Fibroblast of the aortic adventitia (primary cell): ENCODE data around the gene NFX1. TPM values are rescaled to one million over a fixed set of nuclear protein-coding genes. Genes with fewer than 3 reads are reported as not detected.

Experiments
- DNase-seq: peaks from one replicate; pipeline ENCODE4 v3.0.0-alpha.2; 2010; ENCODE audit warnings: low read depth
- H3K4me3 ChIP-seq: 2 replicates; pipeline ENCODE4 v1.5.1; 2011; ENCODE audit warnings: low read depth, mild to moderate bottlenecking, control low read depth, low read length, moderate library complexity
- CTCF ChIP-seq: IDR thresholded peaks from 2 replicates; pipeline ENCODE4 v1.5.1; 2011; ENCODE audit warnings: mild to moderate bottlenecking, low read length, control low read depth, inconsistent platforms; ENCODE audit not compliant: insufficient read depth
- total RNA-seq: library from RNA; depleted of rRNA; stranded (reverse); fragments of >200 nt; gene quantifications from 2 replicates; pipeline ENCODE4 v1.2.3, GENCODE V29; 2012; ENCODE audit warnings: low replicate concordance

Gene NFX1
- total RNA-seq, 1 donor = 37.2 TPM

DNA sequence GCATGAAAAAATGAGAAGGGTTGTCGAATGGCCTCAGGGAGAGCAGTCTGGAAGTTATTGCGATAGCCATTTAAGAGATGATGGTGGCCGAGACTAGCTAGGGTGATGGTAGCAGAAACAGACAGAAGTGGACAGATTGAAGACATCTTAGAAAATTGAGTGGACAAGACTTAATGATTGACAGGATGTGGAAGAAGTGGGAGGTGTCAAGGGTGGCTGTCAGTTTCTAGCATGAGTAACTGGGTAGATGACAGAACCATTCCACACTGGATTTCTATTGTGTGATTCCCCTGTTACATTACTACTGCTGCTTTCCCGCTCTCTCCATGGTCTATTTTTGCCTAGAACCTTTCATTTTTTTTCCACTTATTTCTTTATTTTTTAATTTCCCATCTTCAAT is 12.8 kb upstream of the NFX1 start:
- no peak for TF ChIP-seq CTCF
- no peak overlapping the region for H3K4me3 ChIP-seq
- no peak for DNase-seq

- no peak for DNase-seq
- no peak for TF ChIP-seq CTCF
- H3K4me3 ChIP-seq = no peak overlapping the region
Measured at GRCh38 chr9:33285502-33285901, 4.8 kb upstream of the NFX1 start.

- H3K4me3 ChIP-seq = no peak overlapping the region
- peak; percentile 83 for TF ChIP-seq CTCF
- DNase-seq = peak; percentile 83
Measured at GRCh38 chr9:33287087-33287490, 3.2 kb upstream of the NFX1 start.

DNA sequence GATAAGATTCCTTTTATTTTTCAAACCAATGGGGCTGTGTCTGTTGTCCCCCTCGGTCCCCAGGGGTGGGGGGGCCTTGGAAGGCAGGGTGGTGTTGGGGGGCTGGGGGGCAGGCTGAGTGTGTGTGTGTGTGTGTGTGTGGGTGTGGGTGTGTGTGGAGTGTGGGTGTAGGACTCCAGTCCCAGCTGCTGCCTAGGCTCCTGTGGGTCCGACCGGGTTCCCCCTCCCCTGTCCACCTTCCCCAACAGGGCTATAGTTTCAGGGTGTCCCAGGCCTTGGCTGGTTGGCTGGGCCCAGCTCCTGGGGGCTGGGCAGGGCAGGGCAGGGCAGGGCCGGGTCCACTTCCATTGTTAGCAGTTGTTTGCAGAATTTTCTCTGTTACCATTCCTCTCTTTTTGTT is 2.1 kb upstream of the NFX1 start:
- DNase-seq = no peak
- no peak for TF ChIP-seq CTCF
- no peak overlapping the region for H3K4me3 ChIP-seq

- TF ChIP-seq CTCF = no peak
- H3K4me3 ChIP-seq = no peak overlapping the region
- DNase-seq = no peak
Measured at GRCh38 chr9:33288828-33289483, 1.4 kb upstream of the NFX1 start.

- DNase-seq = peak; percentile 14
- H3K4me3 ChIP-seq = peak overlapping the region; percentile 71
- no peak for TF ChIP-seq CTCF
Measured at GRCh38 chr9:33289496-33289895, 820 bp upstream of the NFX1 start.

DNA sequence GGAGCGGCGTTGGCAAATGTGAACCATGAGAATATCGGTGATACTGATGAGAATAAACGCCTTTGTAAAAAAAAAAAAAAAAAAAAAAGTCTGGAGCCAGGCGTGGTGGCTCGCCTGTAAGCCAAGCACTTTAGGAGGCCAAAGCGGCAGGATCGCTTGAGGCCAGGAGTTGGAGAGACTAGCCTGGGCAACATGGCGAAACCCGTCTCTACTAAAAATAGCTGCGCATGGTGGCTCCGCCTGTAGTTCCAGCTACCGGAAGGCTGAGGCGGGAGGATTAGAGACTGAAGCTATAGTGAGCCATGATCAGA is 425 bp upstream of the NFX1 start:
- no peak for TF ChIP-seq CTCF

More for the DNA sequence above, 425 bp upstream of the NFX1 start:
- peak overlapping the region; percentile 71 for H3K4me3 ChIP-seq
- DNase-seq = no peak
